Measurements from ENCODE around the gene GRXCR2.

Gene GRXCR2

DNA sequence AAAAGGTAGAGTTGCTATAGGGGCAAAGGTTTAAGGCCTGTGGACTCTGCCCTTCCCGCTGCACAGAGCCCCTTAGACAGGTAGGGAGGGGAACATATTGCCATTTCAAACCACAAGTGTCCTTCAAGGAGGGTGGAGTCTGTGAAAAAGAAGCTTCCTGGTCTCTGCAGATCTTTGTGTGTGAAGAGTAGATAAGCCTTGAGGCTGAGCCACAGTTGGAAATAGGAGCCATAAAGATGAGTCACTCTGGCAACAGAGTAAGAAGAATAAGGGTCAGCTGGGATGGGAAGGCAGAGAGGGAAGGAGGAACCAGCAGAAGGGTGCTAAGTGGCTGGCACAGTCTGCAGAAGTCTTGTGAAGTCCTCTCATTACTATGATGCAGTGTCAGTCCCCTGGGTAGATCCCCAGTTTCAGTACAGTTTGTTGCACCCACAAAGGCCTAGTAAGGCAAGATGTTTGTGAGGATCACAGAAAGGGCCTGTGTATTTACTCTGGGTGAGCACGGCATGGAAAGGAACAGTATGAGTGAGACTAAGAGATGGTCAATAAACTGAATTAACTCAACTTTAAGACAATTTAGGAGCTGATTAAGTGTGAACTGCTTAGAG is 18.1 kb downstream of the GRXCR2 start:
- H3K4me3 ChIP-seq (replicated peaks; ENCODE audit: low read depth, low read length), result no peak overlapping the region
- peak; percentile 76 for DNase-seq (ENCODE audit: low read depth)
- TF ChIP-seq, protein P1, sequence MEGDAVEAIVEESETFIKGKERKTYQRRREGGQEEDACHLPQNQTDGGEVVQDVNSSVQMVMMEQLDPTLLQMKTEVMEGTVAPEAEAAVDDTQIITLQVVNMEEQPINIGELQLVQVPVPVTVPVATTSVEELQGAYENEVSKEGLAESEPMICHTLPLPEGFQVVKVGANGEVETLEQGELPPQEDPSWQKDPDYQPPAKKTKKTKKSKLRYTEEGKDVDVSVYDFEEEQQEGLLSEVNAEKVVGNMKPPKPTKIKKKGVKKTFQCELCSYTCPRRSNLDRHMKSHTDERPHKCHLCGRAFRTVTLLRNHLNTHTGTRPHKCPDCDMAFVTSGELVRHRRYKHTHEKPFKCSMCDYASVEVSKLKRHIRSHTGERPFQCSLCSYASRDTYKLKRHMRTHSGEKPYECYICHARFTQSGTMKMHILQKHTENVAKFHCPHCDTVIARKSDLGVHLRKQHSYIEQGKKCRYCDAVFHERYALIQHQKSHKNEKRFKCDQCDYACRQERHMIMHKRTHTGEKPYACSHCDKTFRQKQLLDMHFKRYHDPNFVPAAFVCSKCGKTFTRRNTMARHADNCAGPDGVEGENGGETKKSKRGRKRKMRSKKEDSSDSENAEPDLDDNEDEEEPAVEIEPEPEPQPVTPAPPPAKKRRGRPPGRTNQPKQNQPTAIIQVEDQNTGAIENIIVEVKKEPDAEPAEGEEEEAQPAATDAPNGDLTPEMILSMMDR (IDR thresholded peaks at IDR 0.05; ENCODE audit: low read length, missing control alignments), result no peak

DNA sequence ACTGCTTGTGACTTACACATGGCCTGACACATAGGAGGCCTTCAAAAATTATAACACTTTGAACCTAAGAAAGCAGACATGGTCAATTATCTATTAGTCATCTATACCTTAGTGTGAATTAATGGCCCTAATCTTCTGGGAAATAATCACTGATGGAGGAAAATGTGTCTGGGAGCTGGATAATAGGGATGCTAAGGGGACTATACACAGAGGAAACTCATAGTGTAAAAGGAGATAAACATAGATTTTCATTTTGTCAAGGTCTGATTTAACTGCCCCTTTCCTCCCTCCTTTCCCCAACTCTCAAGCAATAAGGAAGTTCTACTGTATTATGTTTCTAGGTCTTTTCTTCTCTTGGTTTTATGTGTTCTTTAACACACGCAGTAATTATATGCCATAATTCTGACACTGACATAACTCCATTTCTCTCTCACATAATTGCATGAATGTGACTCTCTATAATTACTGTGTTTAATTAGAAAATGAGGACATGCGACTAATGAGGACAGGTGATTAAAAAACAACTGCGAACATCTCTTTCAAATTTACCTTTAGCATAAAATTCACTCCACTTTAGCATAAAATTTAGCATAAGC is 18.9 kb downstream of the GRXCR2 start:
- TF ChIP-seq, protein P1 (IDR thresholded peaks at IDR 0.05; ENCODE audit: low read length, missing control alignments), result no peak
- no peak overlapping the region for H3K4me3 ChIP-seq (replicated peaks; ENCODE audit: low read depth, low read length)
- no peak for DNase-seq (ENCODE audit: low read depth)

DNA sequence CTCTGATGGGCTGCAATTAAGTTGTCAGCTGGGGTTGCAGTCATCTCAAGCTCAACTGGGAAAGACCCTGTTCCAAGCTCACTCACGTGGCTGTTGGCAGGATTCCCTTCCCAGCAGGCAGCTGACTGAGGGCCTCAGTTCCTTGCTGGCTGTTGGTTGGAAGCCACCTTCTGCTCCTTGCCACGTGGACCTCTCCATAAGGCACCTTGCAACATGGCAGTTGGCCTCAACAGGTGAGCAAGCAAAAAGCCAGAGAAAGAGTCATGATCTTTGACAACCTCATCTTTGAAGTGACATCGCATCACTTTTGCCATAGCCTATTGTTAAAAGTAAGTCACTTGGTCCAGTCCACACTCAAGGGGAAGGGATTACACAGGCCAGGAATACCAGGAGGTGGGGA is 19.8 kb downstream of the GRXCR2 start:
- TF ChIP-seq, protein P1 (IDR thresholded peaks at IDR 0.05; ENCODE audit: low read length, missing control alignments), result no peak
- no peak for DNase-seq (ENCODE audit: low read depth)
- H3K4me3 ChIP-seq (replicated peaks; ENCODE audit: low read depth, low read length), result no peak overlapping the region

DNA sequence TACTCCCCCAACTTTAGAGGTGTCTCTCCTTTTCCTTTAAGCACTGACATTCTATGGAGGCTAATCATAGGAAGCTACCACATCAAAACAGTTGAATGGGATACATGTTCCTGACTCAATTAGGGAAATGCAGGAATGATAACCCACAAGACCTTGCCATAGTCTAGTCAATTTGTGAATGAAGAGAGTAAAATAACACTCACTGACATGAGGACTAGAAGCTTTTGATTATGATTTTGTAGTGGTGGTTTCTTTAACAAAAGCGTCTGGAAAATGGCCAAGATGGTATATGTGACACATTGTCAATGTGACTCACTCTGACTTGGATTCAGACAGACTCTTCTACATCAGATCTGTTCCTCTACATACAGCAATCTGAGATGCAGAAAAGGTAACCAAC is 24.0 kb downstream of the GRXCR2 start:
- no peak overlapping the region for H3K4me3 ChIP-seq (replicated peaks; ENCODE audit: low read depth, low read length)
- peak; percentile 38 for DNase-seq (ENCODE audit: low read depth)
- TF ChIP-seq, protein P1 (IDR thresholded peaks at IDR 0.05; ENCODE audit: low read length, missing control alignments), result no peak

DNA sequence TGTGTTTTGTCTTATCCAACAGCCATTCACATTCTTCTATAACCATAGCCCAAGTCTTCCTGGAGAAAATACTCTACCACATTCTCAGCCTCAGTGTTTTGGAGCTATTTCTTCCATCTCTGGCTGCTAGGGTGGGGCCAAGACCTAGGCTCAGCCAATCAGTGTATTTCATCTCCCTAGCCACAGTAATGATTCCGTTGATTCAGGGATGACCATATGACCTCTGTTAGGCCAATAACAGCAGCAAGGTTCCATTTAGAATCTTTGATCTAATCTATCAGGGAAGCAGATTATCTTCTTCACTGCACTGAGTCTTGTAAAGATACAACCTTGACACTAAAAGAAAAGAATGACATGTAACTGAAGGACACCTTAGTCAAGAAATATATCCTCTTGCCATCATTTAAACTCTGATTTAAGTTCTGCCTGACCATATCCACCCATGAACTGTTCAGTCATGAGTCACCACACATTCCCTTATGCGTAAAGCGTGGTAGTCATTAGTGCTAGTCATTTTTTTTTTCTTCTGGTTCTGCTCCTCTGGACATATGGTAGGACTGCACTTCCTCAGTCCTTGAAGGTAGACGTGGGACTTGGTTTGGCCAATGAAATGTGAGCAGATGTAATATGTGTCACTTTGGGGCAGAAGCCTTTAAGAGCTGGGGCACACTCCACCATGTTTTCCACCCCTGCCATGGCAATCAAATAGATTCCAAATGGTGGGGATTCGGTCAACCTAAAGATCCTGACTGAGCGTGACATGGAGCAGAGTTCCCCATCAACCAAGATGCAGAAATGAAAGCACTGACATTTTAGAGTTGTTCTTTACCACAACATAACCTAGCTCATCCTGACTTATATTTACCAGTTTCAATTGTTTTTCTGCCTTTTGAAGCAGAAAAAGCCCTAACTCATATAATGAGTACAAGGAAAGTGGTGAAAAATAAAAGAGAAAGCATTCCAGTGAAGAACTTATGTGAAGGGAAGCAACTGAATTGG is 25.0 kb downstream of the GRXCR2 start:
- TF ChIP-seq, protein P1 (IDR thresholded peaks at IDR 0.05; ENCODE audit: low read length, missing control alignments), result no peak
- H3K4me3 ChIP-seq (replicated peaks; ENCODE audit: low read depth, low read length), result no peak overlapping the region
- DNase-seq (ENCODE audit: low read depth), result peak; percentile 67

DNA sequence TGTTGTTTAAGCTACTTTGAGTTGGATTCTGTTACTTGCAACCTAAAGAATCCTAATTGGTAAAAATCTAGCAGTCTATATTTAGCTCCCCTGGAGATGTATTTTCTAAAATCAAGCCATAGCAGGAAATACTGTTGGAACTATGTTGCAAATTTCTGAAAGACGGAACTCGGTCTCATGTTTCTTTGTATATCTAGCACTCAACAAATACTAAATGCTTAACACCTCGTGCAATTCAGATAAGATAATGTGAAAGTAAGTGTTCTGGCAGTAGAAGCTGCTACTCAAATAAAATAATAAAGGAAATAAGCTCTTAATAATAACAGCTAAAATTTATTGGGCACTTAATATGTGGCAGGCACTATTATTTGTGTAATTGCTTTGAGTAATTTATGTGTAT is 26.7 kb downstream of the GRXCR2 start:
- TF ChIP-seq, protein P1 (IDR thresholded peaks at IDR 0.05; ENCODE audit: low read length, missing control alignments), result no peak
- DNase-seq (ENCODE audit: low read depth), result no peak
- H3K4me3 ChIP-seq (replicated peaks; ENCODE audit: low read depth, low read length), result no peak overlapping the region
